ENCODE data around the gene RASGRF2.
A peak's percentile ranks its signal among the peaks of the same experiment; 100 is the strongest.

Gene RASGRF2

GRCh38 chr5:81142108-81142507 lies 181.9 kb downstream of the RASGRF2 start:
- no peak for DNase-seq

- no peak for DNase-seq
Observed at GRCh38 chr5:81145329-81145935, 185.3 kb downstream of the RASGRF2 start.

GRCh38 chr5:81146031-81146430 lies 185.9 kb downstream of the RASGRF2 start:
- DNase-seq, result no peak

DNA sequence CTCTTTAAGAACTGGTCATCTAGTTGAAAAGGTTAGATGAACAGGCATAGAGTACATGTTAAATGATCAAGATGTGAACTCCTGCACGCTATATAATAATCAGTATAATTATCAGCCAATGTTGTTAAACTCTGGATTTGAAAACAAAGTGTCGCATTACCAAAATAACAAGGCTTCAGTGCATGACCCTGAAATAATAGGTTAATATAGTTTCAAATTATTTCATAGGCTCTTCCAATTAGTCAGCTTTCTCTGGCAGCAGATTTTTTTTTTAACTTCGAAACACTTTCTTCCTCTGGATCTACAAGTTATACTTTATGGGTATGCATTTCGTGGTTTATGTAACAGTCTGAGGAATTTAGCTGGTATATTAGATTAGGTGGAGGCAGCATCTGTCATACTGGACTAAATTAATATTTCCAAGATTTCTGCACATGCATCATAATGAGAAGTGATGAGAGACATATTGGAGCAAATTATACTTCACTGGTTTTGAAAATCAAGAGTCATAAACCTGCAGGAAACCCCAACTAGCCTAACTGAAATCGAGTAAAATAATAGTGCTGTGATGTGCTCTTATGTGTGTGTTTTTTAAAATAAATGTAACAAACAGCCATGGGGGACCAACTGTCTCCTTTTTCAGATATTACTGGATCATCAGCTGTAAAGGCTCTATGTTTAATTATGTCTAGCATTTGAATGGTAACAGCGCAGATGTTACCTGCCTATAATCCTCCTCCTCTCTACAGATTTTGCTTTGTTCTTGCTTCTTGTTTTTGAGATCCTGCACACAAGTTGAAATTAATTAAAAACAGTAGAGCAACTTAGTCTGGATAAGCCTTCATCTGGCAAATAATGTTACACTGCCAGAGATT lies 187.1 kb downstream of the RASGRF2 start:
- peak; percentile 54 for DNase-seq

- DNase-seq, result peak; percentile 54
Observed at GRCh38 chr5:81147886-81148571, 187.9 kb downstream of the RASGRF2 start.

- DNase-seq, result no peak
Observed at GRCh38 chr5:81151546-81151945, 191.4 kb downstream of the RASGRF2 start.

GRCh38 chr5:81154725-81155124 lies 194.6 kb downstream of the RASGRF2 start:
- DNase-seq, result no peak

DNA sequence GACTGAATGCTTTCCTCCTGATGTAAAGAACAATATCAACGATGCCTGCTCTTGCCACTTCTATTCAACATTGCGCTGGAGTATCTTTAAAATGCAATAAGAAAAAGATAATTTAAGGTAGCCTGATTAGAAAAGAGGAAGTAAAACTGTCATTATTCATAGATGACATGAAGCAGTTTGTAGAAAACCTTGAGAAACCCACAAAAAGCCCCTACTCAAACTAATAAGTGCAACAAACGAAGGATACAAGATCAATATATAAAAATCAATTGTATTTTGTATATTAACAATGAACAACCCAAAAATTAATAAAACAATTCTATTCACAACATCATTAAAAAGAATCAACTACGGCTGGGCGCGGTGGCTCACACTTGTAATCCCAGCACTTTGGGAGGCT lies 196.6 kb downstream of the RASGRF2 start:
- no peak for DNase-seq

- DNase-seq, result no peak
Observed at GRCh38 chr5:81161012-81161601, 200.9 kb downstream of the RASGRF2 start.

DNA sequence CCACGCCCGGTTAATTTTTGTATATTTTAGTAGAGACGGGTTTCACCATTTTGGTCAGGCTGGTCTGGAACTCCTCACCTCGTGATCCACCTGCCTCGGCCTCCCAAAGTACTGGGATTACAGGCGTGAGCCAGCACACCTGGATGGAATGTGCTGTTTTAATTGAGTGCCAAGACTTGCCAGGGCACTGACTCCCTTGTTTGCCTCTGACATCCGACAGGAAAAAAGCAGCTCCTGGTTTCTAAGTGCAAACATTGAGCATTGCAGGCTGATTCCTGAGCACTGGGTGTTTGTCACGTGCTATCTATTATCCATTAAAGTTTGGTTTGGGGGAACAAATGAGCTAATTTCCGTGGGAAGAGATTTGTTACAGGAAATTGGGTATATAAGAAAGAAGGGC lies 202.3 kb downstream of the RASGRF2 start:
- no peak for DNase-seq

DNA sequence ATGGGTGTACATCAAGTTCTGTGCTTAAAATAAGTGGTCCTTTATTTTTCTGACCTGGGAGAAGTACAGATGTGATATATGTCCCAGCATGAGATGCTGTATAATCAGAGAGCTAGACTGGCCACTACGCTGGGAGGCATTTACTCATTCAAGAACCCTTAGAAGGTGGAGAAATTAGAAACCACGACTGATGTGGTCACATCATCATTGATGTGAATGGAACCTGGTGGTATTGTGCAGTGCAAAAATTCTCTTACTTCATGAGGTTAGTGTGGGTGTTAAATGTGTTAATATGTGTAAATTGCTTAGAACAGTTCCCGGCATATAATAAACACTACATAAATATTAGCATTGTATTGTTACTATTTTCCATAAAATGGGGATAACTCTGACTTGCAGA lies 203.5 kb downstream of the RASGRF2 start:
- DNase-seq, result no peak

DNA sequence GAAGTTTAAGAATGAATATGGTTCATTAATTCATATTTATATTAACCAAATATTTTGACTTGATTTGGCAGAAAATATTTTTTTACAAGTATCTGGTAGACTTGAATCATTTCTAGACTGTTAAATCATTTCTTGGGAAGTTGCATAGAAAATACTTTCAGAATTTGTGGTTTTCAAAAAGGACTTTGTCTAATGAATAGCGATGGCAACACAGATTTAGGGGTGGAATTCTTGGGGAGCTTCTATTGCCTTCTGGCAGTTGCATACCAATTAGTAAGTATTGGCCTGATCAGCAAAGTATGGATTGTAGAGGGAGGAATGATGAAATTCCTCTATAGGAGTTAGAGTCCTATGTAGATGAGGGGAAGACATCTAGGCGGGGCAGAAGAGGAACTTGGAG lies 204.3 kb downstream of the RASGRF2 start:
- no peak for DNase-seq

GRCh38 chr5:81164936-81165335 lies 204.8 kb downstream of the RASGRF2 start:
- no peak for DNase-seq

GRCh38 chr5:81165493-81166119 lies 205.4 kb downstream of the RASGRF2 start:
- DNase-seq, result peak; percentile 79

DNA sequence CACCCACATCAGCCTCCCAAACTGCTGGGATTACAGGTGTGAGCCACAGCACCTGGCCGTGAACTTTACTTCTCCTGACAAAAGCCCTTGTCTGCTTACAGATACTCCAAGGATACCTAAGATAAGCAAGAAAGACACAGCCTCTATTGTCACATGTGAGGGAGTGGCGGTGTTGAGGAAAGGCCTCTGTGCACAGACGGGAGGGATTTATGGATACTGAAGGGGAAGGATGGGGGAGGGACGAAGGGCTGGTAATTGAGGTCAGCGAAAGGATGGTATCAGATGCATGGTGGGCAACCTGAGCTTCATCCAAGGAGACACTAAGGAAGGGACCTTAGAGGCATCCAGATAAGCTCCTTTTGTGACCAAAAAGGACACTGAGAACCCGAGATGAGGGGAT lies 206.3 kb downstream of the RASGRF2 start:
- DNase-seq, result no peak

- DNase-seq, result no peak
Observed at GRCh38 chr5:81167078-81167477, 206.9 kb downstream of the RASGRF2 start.

- no peak for DNase-seq
Observed at GRCh38 chr5:81167544-81167943, 207.4 kb downstream of the RASGRF2 start.

GRCh38 chr5:81169924-81170323 lies 209.8 kb downstream of the RASGRF2 start:
- no peak for DNase-seq

DNA sequence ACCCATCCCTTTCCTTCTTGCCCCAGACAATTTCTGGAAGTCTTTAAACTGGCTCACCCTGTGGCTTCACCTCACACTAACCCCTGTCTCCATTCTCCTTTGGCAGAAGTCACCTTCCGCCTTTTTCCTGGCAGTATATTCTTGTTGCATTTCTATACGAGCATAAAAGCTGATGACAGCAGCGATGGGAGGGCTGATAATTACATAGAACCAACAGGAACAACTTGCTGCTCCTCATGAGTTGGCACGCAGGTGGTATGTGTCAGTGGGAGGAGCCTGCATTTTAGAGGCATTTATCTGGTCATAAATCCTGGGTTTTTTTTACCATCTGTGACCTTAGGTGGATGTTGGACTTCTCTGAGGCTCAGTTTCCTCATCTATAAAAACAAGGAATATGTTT lies 211.6 kb downstream of the RASGRF2 start:
- no peak for DNase-seq

DNA sequence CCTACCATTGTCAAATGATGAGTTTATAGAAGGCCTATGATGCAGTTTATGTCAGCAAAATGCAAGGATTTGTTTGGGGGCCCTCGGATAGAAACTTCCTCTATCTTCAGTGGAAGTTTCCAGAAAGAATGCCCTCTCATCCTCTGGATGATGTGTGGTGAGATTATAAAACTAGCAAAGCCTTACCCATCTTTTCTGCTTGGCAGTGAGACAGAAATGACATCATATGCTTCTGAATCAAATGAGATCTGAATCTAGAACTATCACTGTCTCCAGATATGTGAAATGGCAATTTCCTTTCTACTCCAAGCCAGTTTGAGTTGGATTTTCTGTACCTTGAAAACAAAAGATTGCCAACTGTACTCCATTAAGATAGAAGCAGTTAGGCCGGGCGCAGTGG lies 212.5 kb downstream of the RASGRF2 start:
- no peak for DNase-seq

DNA sequence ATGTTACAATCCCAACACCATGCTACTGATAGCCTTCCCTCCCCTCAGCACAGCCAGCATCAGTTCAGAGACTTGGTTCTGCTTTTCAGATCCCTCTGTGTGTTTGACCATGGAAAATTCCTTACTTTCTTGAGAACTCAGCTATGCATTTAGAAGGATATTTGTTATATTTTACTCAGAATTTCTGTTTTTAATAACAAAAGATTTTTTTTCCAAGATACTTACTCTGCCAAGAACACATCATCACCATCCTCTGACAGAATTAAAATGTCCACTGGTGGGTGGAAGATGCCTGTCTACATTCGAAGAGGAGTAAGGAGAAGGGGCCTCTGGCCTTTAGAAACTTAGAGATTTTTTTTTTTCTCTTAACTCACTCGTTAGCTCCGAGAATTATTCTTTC lies 216.9 kb downstream of the RASGRF2 start:
- no peak for DNase-seq

DNA sequence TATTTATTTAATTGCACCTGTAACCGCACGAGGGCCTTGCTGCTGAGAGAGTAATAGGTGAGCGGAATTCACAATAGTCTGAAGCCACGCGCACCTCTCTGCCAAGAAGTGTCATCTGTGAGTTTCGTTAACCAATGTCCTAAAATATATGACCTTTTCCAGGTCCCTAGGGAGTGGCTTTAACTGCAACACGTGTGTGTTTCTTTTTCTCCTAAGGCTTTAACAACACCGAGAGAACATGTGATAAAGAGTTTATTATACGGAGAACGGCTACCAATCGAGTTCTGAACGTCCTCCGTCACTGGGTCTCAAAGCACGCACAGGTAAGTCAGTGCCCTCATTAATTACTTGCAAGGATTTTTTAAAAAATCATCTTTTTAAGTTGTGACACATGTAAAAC lies 219.8 kb downstream of the RASGRF2 start:
- DNase-seq, result no peak
